Activated naive CD4-positive, alpha-beta T cell (primary cell): ENCODE measurements around the gene AMZ1.

ENCODE experiments used
- DNase-seq, 4 experiments: peaks; one replicate each; lab custom pipeline; 2025; lab: John Stamatoyannopoulos, UW

The AMZ1 gene

GRCh38 chr7:2651336-2651735 is 36.7 kb upstream of the AMZ1 start:
- DNase-seq: no peak

GRCh38 chr7:2651847-2652735 is 35.9 kb upstream of the AMZ1 start:
- no peak for DNase-seq

GRCh38 chr7:2652736-2653060 is 35.3 kb upstream of the AMZ1 start:
- DNase-seq: no peak

- DNase-seq: no peak
Observed at GRCh38 chr7:2654059-2654458, 33.9 kb upstream of the AMZ1 start.

- DNase-seq: no peak
Observed at GRCh38 chr7:2655870-2656614, 32.0 kb upstream of the AMZ1 start.

GRCh38 chr7:2657208-2657607 is 30.8 kb upstream of the AMZ1 start:
- no peak for DNase-seq

GRCh38 chr7:2657920-2658671 is 29.9 kb upstream of the AMZ1 start:
- DNase-seq: no peak

- no peak for DNase-seq
Observed at GRCh38 chr7:2658941-2659340, 29.1 kb upstream of the AMZ1 start.

GRCh38 chr7:2659556-2660358 is 28.2 kb upstream of the AMZ1 start:
- no peak for DNase-seq

- no peak for DNase-seq
Observed at GRCh38 chr7:2660359-2661095, 27.5 kb upstream of the AMZ1 start.

GRCh38 chr7:2661096-2661449 is 26.9 kb upstream of the AMZ1 start:
- no peak for DNase-seq

GRCh38 chr7:2661602-2662272 is 26.3 kb upstream of the AMZ1 start:
- DNase-seq: no peak

- DNase-seq: no peak
Observed at GRCh38 chr7:2662273-2663120, 25.5 kb upstream of the AMZ1 start.

GRCh38 chr7:2663121-2663886 is 24.7 kb upstream of the AMZ1 start:
- no peak for DNase-seq

GRCh38 chr7:2663960-2664359 is 24.0 kb upstream of the AMZ1 start:
- no peak for DNase-seq

- no peak for DNase-seq
Observed at GRCh38 chr7:2665359-2665791, 22.6 kb upstream of the AMZ1 start.

- no peak for DNase-seq
Observed at GRCh38 chr7:2666155-2666554, 21.8 kb upstream of the AMZ1 start.

- no peak for DNase-seq
Observed at GRCh38 chr7:2666588-2667250, 21.3 kb upstream of the AMZ1 start.
